OCI-LY3 (cell line): ENCODE results near the gene MON1B.

ENCODE experiments used
- EZH2phosphoT487 ChIP-seq: fragments of 200-600 bp; shearing (Covaris generic); IDR thresholded peaks from 2 replicates; pipeline ENCODE4 v1.6.1; 2018; ENCODE audit warnings: antibody characterized with exemption, mixed run types, low read depth
- TF ChIP-seq, protein P1 (sequence below): fragments of 200-600, 300-600 bp; sonication (generic); IDR thresholded peaks from 2 replicates; pipeline ENCODE4 v1.5.1; 2014; ENCODE audit warnings: antibody characterized with exemption, low read length, low read depth

GRCh38 chr16:77208382-77208781 lies 17.4 kb downstream of the MON1B start:
- TF ChIP-seq, protein P1, sequence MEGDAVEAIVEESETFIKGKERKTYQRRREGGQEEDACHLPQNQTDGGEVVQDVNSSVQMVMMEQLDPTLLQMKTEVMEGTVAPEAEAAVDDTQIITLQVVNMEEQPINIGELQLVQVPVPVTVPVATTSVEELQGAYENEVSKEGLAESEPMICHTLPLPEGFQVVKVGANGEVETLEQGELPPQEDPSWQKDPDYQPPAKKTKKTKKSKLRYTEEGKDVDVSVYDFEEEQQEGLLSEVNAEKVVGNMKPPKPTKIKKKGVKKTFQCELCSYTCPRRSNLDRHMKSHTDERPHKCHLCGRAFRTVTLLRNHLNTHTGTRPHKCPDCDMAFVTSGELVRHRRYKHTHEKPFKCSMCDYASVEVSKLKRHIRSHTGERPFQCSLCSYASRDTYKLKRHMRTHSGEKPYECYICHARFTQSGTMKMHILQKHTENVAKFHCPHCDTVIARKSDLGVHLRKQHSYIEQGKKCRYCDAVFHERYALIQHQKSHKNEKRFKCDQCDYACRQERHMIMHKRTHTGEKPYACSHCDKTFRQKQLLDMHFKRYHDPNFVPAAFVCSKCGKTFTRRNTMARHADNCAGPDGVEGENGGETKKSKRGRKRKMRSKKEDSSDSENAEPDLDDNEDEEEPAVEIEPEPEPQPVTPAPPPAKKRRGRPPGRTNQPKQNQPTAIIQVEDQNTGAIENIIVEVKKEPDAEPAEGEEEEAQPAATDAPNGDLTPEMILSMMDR = no peak
- TF ChIP-seq EZH2phosphoT487 = no peak
